Dermis microvascular lymphatic vessel endothelial cell (primary cell): ENCODE measurements around the gene GRPEL2. TPM values are rescaled to one million over a fixed set of nuclear protein-coding genes. Genes with fewer than 3 reads are reported as not detected.

Experiments used
- DNase-seq, 2 donors: peaks; one replicate each; pipeline versions ENCODE4 v3.0.0 to v3.0.0-alpha.2; 2010; ENCODE audit warnings: low read depth in 2 of 2
- total RNA-seq: library from RNA; depleted of rRNA; stranded (reverse); fragments of >200 nt; gene quantifications from 2 replicates; pipeline ENCODE4 v1.2.1, GENCODE V29; 2014

Gene GRPEL2
- total RNA-seq, 1 donor from 2014 or later, result 44.0 TPM

DNA sequence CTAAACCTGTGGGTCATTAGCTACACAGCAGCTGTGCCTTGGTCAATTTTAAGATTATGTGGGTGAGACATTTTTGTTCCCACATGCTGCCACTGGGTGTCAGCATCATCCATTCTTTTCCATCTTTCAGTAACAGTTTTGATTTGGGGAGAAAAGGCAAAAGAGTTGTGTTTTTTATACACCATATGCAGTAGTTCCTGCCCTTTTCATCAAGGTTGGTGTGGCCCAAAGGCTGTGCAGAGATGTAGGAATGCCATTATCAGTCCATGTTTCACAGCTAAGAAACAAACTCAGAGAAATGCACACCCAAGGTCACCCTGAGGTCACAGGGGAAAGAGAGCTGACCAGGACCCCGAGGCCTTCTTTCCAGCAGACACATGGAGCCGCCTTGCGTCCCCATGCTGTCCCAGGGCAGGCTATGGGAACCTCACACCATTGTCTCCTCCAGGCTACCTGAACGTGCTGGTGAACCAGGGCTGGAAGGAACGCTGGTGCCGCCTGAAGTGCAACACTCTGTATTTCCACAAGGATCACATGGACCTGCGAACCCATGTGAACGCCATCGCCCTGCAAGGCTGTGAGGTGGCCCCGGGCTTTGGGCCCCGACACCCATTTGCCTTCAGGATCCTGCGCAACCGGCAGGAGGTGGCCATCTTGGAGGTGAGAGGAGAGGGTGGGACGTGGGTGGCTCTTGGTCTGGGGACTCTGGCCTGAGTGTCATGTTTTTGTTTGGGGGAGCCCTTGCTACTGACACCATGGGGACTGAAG is 27.8 kb upstream of the GRPEL2 start:
- peak in 1 of 2 donors; percentile 56 for DNase-seq

GRCh38 chr5:149319174-149319573 is 26.1 kb upstream of the GRPEL2 start:
- no peak for DNase-seq

- peak; percentile 87 to 94 for DNase-seq
These were observed 24.4 kb upstream of the GRPEL2 start for GRCh38 chr5:149320791-149321330.

DNA sequence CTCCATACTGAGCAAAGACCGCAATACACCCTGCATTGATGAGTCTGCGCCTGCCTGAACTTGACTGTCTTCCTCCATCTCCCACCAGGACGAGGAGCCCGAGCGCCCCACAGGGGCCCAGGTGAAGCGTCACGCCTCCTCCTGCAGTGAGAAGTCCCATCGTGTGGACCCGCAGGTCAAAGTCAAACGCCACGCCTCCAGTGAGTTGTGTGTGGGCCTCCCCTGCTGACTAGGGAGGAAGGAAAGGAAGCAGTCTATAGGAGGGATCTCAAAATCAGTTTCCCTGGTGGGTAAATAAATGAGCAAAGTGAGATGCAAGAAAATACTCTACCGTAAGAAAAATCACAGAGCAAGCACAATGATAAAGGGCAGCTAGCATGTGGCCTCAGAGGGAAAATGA is 22.8 kb upstream of the GRPEL2 start:
- DNase-seq, result no peak

DNA sequence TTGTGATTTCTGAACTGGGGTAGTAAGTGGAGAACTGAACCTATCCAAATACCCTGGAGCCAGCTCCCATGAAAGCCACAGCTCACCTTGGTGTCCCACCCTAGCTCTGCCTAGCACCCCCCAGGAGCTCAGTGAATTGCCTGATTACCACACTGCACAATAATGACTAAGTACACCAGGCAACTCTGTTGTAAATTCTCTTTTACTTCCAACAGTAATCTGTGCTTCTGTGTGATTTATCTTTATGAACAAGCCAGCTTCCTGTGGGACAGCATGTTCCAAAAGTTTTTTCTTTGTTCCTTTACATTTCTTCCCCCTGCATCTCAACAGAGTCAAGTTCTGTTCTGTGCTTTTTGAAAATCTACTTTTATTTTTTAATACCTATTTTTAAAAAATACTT is 22.1 kb upstream of the GRPEL2 start:
- peak in 1 of 2 donors; percentile 41 for DNase-seq

- DNase-seq, result peak in 1 of 2 donors; percentile 41
These were observed 21.6 kb upstream of the GRPEL2 start for GRCh38 chr5:149323621-149324205.

GRCh38 chr5:149324641-149325040 is 20.7 kb upstream of the GRPEL2 start:
- no peak for DNase-seq

DNA sequence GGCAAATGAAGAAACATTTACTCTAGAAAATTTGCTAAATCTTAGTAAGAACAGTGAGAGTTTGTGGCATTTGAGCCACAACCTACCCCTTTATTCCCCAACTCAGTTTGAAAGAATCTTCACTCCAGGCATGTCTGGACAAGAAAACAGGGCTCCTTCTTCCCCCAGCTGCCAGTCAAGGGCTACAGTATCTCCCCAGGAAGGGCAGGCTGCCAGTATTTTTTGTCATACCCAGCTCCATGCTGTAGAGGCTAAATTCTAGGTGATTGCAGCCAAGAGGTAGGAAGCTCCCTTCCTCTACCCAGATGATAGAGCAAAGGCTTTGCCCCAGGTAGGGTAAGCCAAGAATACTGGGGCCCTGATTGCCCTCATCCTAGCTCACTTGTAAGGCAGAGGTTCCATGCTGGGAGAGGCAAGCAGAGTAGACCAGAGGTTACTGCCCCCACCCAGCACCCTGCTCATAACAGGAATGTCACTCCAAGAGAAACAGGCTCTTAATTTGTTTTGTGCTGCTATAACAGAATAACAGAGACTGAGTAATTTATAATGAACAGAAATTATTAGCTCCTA is 20.0 kb upstream of the GRPEL2 start:
- DNase-seq, result no peak

- DNase-seq, result peak in 1 of 2 donors; percentile 43
These were observed 19.4 kb upstream of the GRPEL2 start for GRCh38 chr5:149325894-149326293.

DNA sequence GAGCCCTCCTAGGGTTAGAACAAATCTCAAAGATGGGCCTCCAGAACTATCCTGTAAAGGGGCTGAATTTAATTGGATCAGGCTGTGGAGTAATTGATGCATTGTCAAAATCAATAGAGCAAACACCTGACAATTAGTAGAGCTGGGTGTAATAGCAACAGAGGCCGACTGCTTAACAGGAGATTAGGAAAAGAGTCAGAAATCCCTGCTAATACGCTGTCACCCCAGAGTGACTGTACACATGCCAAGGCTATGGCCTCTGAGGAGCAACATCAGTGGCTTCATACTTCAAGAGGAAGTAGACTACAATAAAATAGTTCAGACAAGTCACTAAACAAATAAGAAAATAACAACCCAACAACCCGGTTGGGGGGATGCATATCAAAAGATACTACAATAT is 18.7 kb upstream of the GRPEL2 start:
- peak in 1 of 2 donors; percentile 37 for DNase-seq

GRCh38 chr5:149328177-149328576 is 17.1 kb upstream of the GRPEL2 start:
- DNase-seq, result no peak

- peak; percentile 83 to 96 for DNase-seq
These were observed 11.4 kb upstream of the GRPEL2 start for GRCh38 chr5:149333711-149334443.

DNA sequence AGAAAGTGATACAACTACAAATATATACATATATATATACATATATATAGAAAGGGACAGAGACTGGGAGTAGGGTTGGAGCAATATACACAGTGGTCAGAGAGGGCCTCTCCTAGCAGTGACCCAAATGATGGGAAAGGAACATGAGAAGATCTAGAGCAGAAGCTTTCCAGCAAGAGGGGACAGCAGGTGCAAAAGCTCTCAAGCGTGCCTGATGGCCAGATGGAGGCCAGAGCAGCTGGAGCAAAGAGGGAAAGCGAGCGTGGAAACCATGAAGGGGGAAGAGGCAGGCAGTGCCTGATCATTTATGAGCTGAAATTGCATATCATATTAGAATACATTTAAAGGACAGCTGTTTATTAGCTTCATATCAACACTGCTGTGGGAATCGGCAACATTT is 7.6 kb upstream of the GRPEL2 start:
- no peak for DNase-seq

DNA sequence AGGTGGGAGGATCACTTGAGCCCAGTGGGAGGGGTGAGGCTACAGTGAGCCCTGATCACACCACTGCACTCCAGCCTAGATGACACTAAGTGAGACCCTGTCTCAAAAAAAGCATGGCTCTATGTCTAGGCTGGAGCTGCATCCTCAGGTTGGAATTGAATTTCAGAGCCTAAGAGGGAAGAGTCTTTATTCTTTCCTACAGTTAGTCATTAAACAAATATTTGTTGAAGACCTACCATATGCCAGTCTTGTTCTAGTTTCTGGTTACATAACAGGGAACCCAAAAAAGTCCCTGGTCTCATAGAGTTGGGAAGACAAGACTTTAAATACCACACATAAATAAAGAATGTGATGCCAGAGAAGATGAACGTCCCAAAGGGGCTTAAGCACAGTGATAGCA is 6.9 kb upstream of the GRPEL2 start:
- no peak for DNase-seq

DNA sequence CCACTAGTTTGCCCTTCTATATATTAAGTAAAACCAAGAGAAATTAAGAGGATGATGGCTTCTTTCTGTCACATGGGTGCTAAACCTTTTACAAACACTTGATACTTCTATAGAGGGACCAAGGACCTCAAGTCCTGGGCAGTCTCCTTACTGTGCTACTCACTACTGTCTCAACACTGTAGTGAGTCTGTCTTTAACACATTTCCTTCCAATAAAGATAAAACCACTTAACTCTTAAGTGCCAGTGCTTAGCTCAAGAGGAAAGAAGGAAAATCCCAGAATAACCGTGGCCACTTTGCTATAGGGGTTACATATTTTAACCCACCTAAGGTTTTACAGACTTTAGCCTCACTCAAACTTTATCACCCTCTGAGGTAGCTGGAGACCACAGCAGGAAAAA is 4.4 kb upstream of the GRPEL2 start:
- no peak for DNase-seq

DNA sequence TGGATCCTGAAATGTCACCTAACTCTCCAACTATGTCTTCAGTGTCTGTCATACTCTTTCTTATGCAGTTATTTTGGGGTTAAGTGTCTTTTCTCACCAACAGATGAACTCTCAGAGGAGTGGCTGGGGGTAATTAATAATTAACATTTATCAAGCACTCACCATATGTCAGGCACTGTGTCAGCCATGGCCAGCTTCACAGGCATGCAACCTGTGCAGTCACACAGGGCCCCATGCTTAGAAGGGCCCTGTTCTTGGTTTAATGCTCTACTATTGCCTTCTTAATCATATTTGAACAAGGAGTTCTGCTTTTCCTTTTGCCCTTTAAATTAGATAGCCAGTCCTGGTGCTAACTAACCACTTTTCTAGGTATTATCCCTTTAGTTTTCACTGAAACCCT is 3.4 kb upstream of the GRPEL2 start:
- no peak for DNase-seq

DNA sequence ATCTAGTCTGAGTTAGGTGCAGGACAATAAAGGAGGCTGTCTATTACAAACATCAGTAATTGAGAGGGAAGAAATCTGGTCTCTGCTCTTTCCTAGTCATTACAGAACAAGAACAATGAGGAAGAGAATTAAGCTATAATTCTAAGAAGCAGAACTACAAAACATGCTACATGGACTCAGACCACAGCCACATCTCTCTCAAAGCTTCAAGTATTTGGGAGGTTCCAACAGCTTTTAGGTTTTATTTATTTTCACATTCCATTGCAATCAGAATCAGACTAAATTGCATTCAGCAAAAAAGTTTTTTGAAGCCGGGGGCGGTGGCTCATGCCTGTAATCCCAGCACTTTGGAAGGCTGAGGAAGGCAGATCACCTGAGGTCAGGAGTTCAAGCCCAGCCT is 1.1 kb upstream of the GRPEL2 start:
- DNase-seq, result no peak

- peak in 1 of 2 donors; percentile 69 for DNase-seq
These were observed 558 bp downstream of the GRPEL2 start for GRCh38 chr5:149345892-149346222.

DNA sequence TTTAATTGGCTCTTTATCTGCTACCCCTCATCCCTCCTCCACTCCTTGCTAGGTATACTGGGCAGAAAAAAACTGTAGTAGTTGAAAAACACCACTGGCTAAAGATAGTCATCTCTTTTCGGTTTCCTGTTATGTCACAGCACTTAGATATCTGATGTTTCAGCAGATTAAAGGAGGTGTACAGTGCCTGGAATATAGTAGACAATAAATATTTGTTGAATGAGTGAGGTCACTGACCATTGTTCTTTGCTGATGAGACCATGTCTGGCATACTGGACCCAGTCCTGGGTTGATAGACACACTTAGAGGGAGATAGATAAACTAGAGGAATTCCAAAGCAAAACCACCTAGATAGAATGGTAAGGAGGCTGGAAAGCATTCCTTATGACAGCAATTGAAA is 3.2 kb downstream of the GRPEL2 start:
- peak; percentile 54 to 87 for DNase-seq

DNA sequence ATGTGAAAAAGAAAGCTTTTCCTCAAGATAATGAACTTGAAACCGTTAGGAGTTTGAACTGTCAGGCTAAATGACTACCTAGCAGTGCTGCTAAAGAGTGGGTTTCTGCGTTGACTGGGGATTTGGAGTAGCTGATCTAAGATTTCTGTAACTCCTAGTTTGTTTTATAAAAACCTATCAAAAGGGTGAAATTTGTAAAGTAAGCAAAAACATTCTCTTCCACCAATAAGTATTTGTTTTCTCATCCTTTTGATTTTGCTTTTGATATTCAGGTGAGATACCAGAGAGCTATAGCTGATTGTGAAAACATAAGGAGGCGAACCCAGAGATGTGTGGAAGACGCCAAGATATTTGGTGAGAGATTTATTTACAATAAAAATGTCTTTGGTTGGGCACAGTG is 4.1 kb downstream of the GRPEL2 start:
- DNase-seq, result no peak

DNA sequence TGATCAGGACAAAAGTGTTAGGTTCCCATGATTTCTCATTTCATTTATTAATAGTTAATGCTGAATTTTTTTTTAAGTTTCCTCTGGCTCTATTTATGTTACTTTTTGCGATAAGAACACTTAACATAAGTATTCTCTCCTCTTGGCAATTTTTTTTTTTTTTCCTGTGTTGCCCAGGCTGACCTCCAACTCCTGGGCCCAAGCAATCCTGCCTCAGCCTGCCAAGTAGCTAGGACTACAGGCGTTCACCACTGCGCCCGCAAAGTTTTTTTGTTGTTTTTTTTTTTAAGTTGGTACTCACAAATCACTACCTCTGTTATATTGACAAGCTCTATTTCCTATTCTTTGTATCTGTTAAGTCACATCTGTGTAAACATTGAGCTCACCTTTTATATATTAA is 6.9 kb downstream of the GRPEL2 start:
- no peak for DNase-seq

- no peak for DNase-seq
These were observed 8.6 kb downstream of the GRPEL2 start for GRCh38 chr5:149353911-149354310.
